GM12878 (cell line): Measurements from ENCODE around the gene NCAM1. TPM values are rescaled to one million over a fixed set of nuclear protein-coding genes. Genes with fewer than 3 reads are reported as not detected.

Experiments
- ATAC-seq: fragments of 200-7000 bp; cut with Tn5 transposase; 3 replicates; pipeline ENCODE4 v1.9.1; 2020; ENCODE audit warnings: mild to moderate bottlenecking, moderate library complexity
- BruUV-seq: library from RNA; stranded (reverse); fragments of 400-500 nt; replicated peaks from 2 replicates; lab custom pipeline; 2021; lab: Mats Ljungman, UMichigan
- CTCF ChIA-PET: fragments of 300-600 bp; sonication (Branson Sonifier 250); formaldehyde crosslinking; extraction: SDS; loops from one replicate; lab custom pipeline; 2021; ENCODE audit warnings: inconsistent platforms; lab: Yijun Ruan, JAX
- POLR2A ChIA-PET: fragments of 350-600 bp; formaldehyde crosslinking; extraction: SDS; loops from one replicate; lab custom pipeline; 2021; ENCODE audit warnings: inconsistent platforms; lab: Charles Lee
- RAD21 ChIA-PET: fragments of 300-600 bp; sonication (Branson Sonifier 250); formaldehyde crosslinking; loops from one replicate; lab custom pipeline; 2023; ENCODE audit warnings: antibody characterized with exemption; ENCODE audit not compliant: unreplicated experiment; lab: Charles Lee
- SMC1A ChIA-PET: fragments of 300-600 bp; sonication (Branson Sonifier 250); formaldehyde crosslinking; loops from one replicate; lab custom pipeline; 2023; ENCODE audit not compliant: unreplicated experiment, uncharacterized antibody; lab: Charles Lee
- DNase-seq: peaks from one replicate; pipeline ENCODE4 v3.0.0-alpha.2; 2011; ENCODE audit warnings: low read depth, low spot score
- FAIRE-seq: peaks from 3 replicates; lab custom pipeline; 2011; peaks lifted over from hg19 to GRCh38; lab: Jason Lieb, UNC
- H2AFZ ChIP-seq: 2 replicates; pipeline ENCODE4 v1.6.0; 2011; ENCODE audit warnings: low read depth, low read length, control low read depth; ENCODE audit not compliant: control insufficient read depth
- H3K27ac ChIP-seq: 2 replicates; pipeline ENCODE4 v1.5.1; 2011; ENCODE audit warnings: control low read depth; ENCODE audit not compliant: control insufficient read depth, insufficient read depth
- H3K27me3 ChIP-seq, 2 experiments: replicated peaks in 1 of 2; 2 replicates each; pipeline versions ENCODE4 v1.6.0 to v1.6.1; 2011; ENCODE audit warnings: low read length in 1 of 2; ENCODE audit not compliant: control insufficient read depth in 2 of 2, insufficient read depth in 2 of 2
- H3K36me3 ChIP-seq, 2 experiments: 2 replicates each; pipeline ENCODE4 v1.5.1; 2011; ENCODE audit warnings: low read length in 1 of 2; ENCODE audit not compliant: control insufficient read depth in 2 of 2, insufficient read depth in 2 of 2
- H3K4me1 ChIP-seq: 2 replicates; pipeline ENCODE4 v1.6.1; 2011; ENCODE audit warnings: mild to moderate bottlenecking, low read length, moderate library complexity, mixed read lengths; ENCODE audit not compliant: control insufficient read depth, insufficient read depth
- H3K4me2 ChIP-seq: 2 replicates; pipeline ENCODE4 v1.6.0; 2011; ENCODE audit warnings: control low read depth; ENCODE audit not compliant: control insufficient read depth, insufficient read depth
- H3K4me3 ChIP-seq: fragments of 200-600 bp; sonication (generic); 2 replicates; pipeline ENCODE4 v1.5.1; 2016
- H3K79me2 ChIP-seq: 2 replicates; pipeline ENCODE4 v1.6.0; 2011; ENCODE audit warnings: low read length; ENCODE audit not compliant: control insufficient read depth, insufficient read depth
- H3K9ac ChIP-seq: 2 replicates; pipeline ENCODE4 v1.8.0; 2011; ENCODE audit warnings: low read length, control low read depth, mixed read lengths; ENCODE audit not compliant: control insufficient read depth, insufficient read depth
- H3K9me3 ChIP-seq: replicated peaks from 3 replicates; pipeline ENCODE4 v1.5.1; 2011; ENCODE audit warnings: mild to moderate bottlenecking, low read length; ENCODE audit not compliant: control insufficient read depth, insufficient read depth
- H4K20me1 ChIP-seq: 2 replicates; pipeline ENCODE4 v1.6.0; 2011; ENCODE audit not compliant: control insufficient read depth, insufficient read depth
- POLR2A ChIP-seq: IDR thresholded peaks from 2 replicates; pipeline ENCODE4 v1.6.1; 2011; ENCODE audit warnings: low read depth, mild to moderate bottlenecking, low read length
- POLR2AphosphoS5 ChIP-seq: IDR thresholded peaks from 2 replicates; pipeline ENCODE4 v1.6.1; 2011; ENCODE audit warnings: mild to moderate bottlenecking, low read length, inconsistent platforms
- SMC3 ChIP-seq: IDR thresholded peaks from 2 replicates; pipeline ENCODE4 v1.6.1; 2011; ENCODE audit warnings: low read length, improper control_type of control experiment, borderline replicate concordance
- SUZ12 ChIP-seq: fragments of 200-600 bp; sonication (generic); IDR thresholded peaks from one replicate; pipeline ENCODE4 v1.6.1; 2018; ENCODE audit warnings: antibody characterized with exemption, mild to moderate bottlenecking; ENCODE audit not compliant: unreplicated experiment
- WGBS: methylation state at CpG from one replicate; pipeline ENCODE4 v1.1.6; 2016; ENCODE audit warnings: low lambda C conversion rate; ENCODE audit not compliant: insufficient replicate concordance, insufficient coverage; ENCODE audit errors: missing lambda C conversion rate; 5-methylcytosine and 5-hydroxymethylcytosine counted together
- in situ Hi-C: fragments of 300-500 bp; cut with MboI; formaldehyde crosslinking; loops from 9 replicates; pipeline ENCODE4 v1.14.3; 2018; ENCODE audit warnings: mixed read lengths
- intact Hi-C: fragments of 100-400 bp; cut with micrococcal nuclease; formaldehyde crosslinking; loops from one replicate; pipeline ENCODE4 v1.14.2; 2022; ENCODE audit not compliant: unreplicated experiment
- polyA plus RNA-seq, 11 experiments: library from polyadenylated mRNA; depleted of rRNA in 4 of 11; unstranded in 6 of 11; stranded (reverse) in 5 of 11; fragments of >200 nt; fragmentation: Nextera tagmentation in 4 of 11; fragmentation: Illumina TruSeq in 1 of 11; extraction: Ambion mirVana in 4 of 11; extraction: Trizol in 1 of 11; gene quantifications; 1 replicate in 1 of 11; 2 replicates in 10 of 11; pipeline versions ENCODE4 v1.2.1 to v1.2.3, GENCODE V29; 2011 to 2016; ENCODE audit warnings: inconsistent platforms in 2 of 11, missing spikeins in 2 of 11, low read depth in 1 of 11
- total RNA-seq, 4 experiments: library from RNA; depleted of rRNA in 3 of 4; stranded (reverse); fragments of >200 nt in 3 of 4; fragmentation: Illumina TruSeq in 1 of 4; extraction: Trizol in 1 of 4; gene quantifications; 2 replicates each; pipeline versions ENCODE4 v1.2.1 to v1.2.3, GENCODE V29; 2013 to 2021
- TF ChIP-seq, protein P1 (sequence below): fragments of 450-650 bp; IDR thresholded peaks from 2 replicates; pipeline ENCODE4 v1.6.1; 2017; ENCODE audit warnings: low read depth, mild to moderate bottlenecking, moderate library complexity
- TF ChIP-seq, protein P2 (sequence below): fragments of 450-650 bp; IDR thresholded peaks from 2 replicates; pipeline ENCODE4 v1.6.1; 2016; ENCODE audit warnings: mild to moderate bottlenecking

NCAM1 gene
- total and polyA plus RNA-seq, 10 of the 15 experiments (the other 5 are each of a cell fraction or from before 2014, with no cell fraction given), result 0.10 to 0.23 (median 0.11) TPM; not detected in 7

DNA sequence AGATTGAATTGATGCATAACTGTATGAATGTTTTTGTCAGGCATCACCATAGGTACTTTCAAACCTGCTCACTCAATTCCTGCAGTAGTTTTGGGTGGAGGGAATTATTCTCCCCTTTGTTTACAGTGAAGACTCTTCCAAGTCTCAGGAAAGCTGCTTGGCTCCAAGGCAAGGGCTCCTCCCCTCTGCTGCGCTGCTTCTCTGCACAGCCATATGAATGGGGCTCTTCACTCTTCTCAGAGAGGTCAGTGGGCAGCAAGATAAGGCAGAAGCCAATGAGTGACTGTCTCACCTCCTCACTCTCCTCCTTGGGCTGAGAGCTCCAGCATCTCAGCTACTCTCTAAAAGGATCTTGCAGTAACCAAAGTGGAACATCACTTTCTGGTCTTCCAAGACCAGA lies 187.4 kb downstream of the NCAM1 start:
- DNase-seq, result no peak
- intact Hi-C loops (no loop called here), in situ Hi-C loops (no loop called here)
- H3K4me1 ChIP-seq, result no peaks in the 10 kb centered on the region
- TF ChIP-seq, protein P1, sequence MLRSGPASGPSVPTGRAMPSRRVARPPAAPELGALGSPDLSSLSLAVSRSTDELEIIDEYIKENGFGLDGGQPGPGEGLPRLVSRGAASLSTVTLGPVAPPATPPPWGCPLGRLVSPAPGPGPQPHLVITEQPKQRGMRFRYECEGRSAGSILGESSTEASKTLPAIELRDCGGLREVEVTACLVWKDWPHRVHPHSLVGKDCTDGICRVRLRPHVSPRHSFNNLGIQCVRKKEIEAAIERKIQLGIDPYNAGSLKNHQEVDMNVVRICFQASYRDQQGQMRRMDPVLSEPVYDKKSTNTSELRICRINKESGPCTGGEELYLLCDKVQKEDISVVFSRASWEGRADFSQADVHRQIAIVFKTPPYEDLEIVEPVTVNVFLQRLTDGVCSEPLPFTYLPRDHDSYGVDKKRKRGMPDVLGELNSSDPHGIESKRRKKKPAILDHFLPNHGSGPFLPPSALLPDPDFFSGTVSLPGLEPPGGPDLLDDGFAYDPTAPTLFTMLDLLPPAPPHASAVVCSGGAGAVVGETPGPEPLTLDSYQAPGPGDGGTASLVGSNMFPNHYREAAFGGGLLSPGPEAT, result no peak
- TF ChIP-seq SUZ12 (no peak), POLR2A (no peak), POLR2AphosphoS5 (no peak), SMC3 (no peak)
- TF ChIP-seq, protein P2, sequence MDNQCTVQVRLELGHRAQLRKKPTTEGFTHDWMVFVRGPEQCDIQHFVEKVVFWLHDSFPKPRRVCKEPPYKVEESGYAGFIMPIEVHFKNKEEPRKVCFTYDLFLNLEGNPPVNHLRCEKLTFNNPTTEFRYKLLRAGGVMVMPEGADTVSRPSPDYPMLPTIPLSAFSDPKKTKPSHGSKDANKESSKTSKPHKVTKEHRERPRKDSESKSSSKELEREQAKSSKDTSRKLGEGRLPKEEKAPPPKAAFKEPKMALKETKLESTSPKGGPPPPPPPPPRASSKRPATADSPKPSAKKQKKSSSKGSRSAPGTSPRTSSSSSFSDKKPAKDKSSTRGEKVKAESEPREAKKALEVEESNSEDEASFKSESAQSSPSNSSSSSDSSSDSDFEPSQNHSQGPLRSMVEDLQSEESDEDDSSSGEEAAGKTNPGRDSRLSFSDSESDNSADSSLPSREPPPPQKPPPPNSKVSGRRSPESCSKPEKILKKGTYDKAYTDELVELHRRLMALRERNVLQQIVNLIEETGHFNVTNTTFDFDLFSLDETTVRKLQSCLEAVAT, result no peak
- ChIA-PET SMC1A (no interaction called here), CTCF (no interaction called here), RAD21 (no interaction called here), POLR2A (no interaction called here)
- no peaks in the 10 kb centered on the region for H3K79me2 ChIP-seq
- no TSS peak for BruUV-seq
- no peak for ATAC-seq
- H2AFZ ChIP-seq, result no peak overlapping the region
- no peaks in the 10 kb centered on the region for H3K9me3 ChIP-seq
- H3K27ac ChIP-seq, result no peak overlapping the region
- no peaks in the 10 kb centered on the region for H3K36me3 ChIP-seq
- H4K20me1 ChIP-seq, result no peaks in the 10 kb centered on the region
- 4% methylated on average over 1 of the region's 1 CpG for WGBS
- FAIRE-seq, result no peak
- H3K27me3 ChIP-seq, result no peaks in the 10 kb centered on the region
- no peak overlapping the region for H3K9ac ChIP-seq
- no peak overlapping the region for H3K4me3 ChIP-seq
- H3K4me2 ChIP-seq, result no peak overlapping the region
